SH-SY5Y (cell line): ENCODE data around the gene ETS1.

Experiments
- GATA2 ChIP-seq: IDR thresholded peaks from 2 replicates; pipeline ENCODE4 v1.6.1; 2011; ENCODE audit warnings: mild to moderate bottlenecking, low read depth, low read length
- GATA3 ChIP-seq: IDR thresholded peaks from 2 replicates; pipeline ENCODE4 v1.6.1; 2011; ENCODE audit warnings: low read depth, mild to moderate bottlenecking, low read length, moderate library complexity

DNA sequence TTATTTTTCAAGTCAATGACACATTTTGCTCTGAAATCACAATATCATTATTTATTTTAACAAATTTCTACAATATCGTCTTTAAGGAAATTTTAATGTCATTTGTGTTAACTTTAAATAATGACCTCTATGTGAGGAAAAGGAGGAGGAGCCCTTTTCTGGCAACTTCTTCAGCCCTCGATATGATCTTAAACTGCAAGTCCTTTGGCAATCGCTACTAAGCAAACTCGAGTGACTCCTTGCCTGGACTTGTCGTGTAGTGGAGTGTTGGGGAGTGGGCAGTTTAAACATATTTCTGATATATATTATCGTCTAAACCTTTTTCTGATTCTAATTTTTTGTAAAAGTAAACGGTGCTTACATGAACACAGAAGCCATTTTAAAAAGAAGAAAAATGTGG lies 16.7 kb downstream of the ETS1 start:
- TF ChIP-seq GATA3, result no peak
- no peak for TF ChIP-seq GATA2
